ENCODE data around the gene NANOS3.
A peak's percentile ranks its signal among the peaks of the same experiment; 100 is the strongest.

Gene NANOS3

DNA sequence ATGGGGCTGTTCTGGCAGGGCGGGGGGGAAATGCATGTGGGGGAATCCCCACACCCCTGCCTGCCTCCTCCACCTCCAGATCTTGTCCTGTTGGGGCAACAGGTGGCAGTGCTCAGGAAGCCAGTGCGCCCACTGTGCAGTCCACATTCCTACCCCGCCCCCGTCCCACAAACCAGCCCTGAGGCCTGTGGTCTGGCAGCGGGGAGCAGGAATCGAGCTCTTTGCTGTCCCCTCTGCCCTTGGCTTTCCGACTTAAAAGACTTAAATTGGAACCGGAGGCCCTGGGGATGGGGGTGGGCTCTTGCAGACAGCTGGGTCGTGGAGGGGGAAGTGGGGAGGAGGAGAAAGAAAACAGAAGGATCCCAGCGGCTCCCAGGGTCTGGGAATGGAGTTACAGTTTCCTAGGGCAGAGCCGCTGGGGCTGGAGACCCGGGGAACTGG, 4.3 kb downstream of the NANOS3 start:
- Histone ChIP-seq H3K9me2 (replicated peaks; ENCODE audit: control insufficient read depth, low read length) (no peaks in the 10 kb centered on the region), H3F3A (ENCODE audit: control insufficient read depth, insufficient read depth) (no peaks in the 10 kb centered on the region; the same call in 1 of the 2 replicates), H3K4me1 (ENCODE audit: control insufficient read depth, low read length) (peaks cover 29% of the 10 kb centered on the region), H3K4me2 (ENCODE audit: low read length) (peak overlapping the region; percentile 57), H3K79me2 (ENCODE audit: control insufficient read depth, low read length) (no peaks in the 10 kb centered on the region), H3K27ac (ENCODE audit: low read depth, low read length) (no peak overlapping the region), H3K4me3 (ENCODE audit: low read length) (no peak overlapping the region), H3K27me3 (ENCODE audit: control insufficient read depth, low read length) (0 out of 2 replicates have a peak, but pooled peaks cover 4% of the 10 kb centered on the region), H3K9me3 (ENCODE audit: control insufficient read depth, insufficient read depth, low read length) (no peaks in the 10 kb centered on the region), H4K20me1 (ENCODE audit: control insufficient read depth, insufficient read depth, low read depth, low read length) (no peaks in the 10 kb centered on the region), H3K36me3 (ENCODE audit: control insufficient read depth, low read length) (no peaks in the 10 kb centered on the region)
- TF ChIP-seq, protein P1, sequence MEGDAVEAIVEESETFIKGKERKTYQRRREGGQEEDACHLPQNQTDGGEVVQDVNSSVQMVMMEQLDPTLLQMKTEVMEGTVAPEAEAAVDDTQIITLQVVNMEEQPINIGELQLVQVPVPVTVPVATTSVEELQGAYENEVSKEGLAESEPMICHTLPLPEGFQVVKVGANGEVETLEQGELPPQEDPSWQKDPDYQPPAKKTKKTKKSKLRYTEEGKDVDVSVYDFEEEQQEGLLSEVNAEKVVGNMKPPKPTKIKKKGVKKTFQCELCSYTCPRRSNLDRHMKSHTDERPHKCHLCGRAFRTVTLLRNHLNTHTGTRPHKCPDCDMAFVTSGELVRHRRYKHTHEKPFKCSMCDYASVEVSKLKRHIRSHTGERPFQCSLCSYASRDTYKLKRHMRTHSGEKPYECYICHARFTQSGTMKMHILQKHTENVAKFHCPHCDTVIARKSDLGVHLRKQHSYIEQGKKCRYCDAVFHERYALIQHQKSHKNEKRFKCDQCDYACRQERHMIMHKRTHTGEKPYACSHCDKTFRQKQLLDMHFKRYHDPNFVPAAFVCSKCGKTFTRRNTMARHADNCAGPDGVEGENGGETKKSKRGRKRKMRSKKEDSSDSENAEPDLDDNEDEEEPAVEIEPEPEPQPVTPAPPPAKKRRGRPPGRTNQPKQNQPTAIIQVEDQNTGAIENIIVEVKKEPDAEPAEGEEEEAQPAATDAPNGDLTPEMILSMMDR (IDR thresholded peaks at IDR 0.05; ENCODE audit: low read depth, low read length, poor library complexity, severe bottlenecking), result no peak

DNA sequence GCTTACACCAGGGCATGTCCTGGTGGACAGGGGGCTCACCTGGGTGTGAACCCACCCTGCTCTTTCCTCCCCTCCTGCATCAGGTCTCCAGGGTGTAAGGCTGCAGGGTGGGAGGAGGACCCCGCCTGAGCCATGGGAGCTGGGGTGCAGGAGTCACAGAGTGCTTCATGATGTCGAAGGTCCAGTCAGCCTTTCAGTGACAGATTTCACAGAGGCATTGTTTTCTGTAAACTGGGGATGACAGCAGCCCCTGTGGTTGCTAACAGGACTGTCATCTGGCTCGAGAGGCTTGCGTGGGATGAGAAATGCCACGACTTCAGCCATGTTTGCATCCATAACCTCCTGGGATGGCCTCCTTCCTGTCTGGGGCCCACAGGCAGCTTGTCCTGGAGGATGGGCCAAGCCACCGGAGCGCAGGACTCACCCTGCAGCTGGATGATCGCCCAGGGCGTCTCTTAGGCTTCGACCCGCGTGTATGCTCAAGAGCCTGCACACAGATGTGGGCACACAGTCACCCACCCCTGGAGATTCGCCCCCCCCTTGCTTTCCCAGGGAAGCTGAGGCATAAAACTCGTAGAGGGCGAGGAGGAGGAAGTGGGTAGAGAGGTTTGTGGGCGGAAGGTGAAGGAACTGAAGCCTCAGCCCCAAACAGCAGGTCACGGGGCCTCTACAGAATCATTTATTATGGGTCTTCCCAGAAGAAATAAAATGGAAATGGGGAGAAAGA, 4.9 kb downstream of the NANOS3 start:
- Histone ChIP-seq H3K4me1 (ENCODE audit: control insufficient read depth, low read length) (peaks cover 29% of the 10 kb centered on the region), H3K79me2 (ENCODE audit: control insufficient read depth, low read length) (no peaks in the 10 kb centered on the region), H3K9me2 (replicated peaks; ENCODE audit: control insufficient read depth, low read length) (no peaks in the 10 kb centered on the region), H3K4me3 (ENCODE audit: low read length) (no peak overlapping the region), H4K20me1 (ENCODE audit: control insufficient read depth, insufficient read depth, low read depth, low read length) (no peaks in the 10 kb centered on the region), H3K4me2 (ENCODE audit: low read length) (peak overlapping the region; percentile 49), H3K27ac (ENCODE audit: low read depth, low read length) (no peak overlapping the region), H3K9me3 (ENCODE audit: control insufficient read depth, insufficient read depth, low read length) (no peaks in the 10 kb centered on the region), H3K27me3 (ENCODE audit: control insufficient read depth, low read length) (0 out of 2 replicates have a peak, but pooled peaks cover 4% of the 10 kb centered on the region), H3K36me3 (ENCODE audit: control insufficient read depth, low read length) (no peaks in the 10 kb centered on the region), H3F3A (ENCODE audit: control insufficient read depth, insufficient read depth) (no peaks in the 10 kb centered on the region; the same call in 1 of the 2 replicates)
- no peak for TF ChIP-seq EZH2phosphoT487 (IDR thresholded peaks at IDR 0.05; ENCODE audit: borderline replicate concordance, low read length)
- TF ChIP-seq, protein P1 (IDR thresholded peaks at IDR 0.05; ENCODE audit: low read depth, low read length, poor library complexity, severe bottlenecking), result no peak

DNA sequence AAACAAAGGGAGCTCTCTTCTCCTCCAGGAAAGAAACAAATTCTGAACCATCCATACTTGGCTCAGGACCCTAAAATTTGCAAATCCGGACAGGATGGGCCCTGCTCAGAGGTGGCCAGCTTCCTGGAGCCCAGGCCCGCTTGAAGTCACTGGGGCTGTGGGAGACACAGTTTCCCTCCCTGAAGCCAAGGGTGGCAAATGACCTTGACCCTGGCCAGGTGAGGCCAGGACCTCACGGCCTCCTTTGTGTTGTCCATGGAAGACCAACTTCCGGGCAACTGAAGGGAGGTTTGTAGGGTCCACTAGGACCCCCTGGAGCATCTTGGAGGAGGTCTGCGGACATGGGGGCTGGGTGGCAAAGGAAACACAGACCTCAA, 5.5 kb downstream of the NANOS3 start:
- H4K20me1 ChIP-seq (ENCODE audit: control insufficient read depth, insufficient read depth, low read depth, low read length), result no peaks in the 10 kb centered on the region
- no peaks in the 10 kb centered on the region for H3K9me2 ChIP-seq (replicated peaks; ENCODE audit: control insufficient read depth, low read length)
- no peaks in the 10 kb centered on the region for H3K9me3 ChIP-seq (ENCODE audit: control insufficient read depth, insufficient read depth, low read length)
- H3K4me1 ChIP-seq (ENCODE audit: control insufficient read depth, low read length), result peaks cover 29% of the 10 kb centered on the region
- no peaks in the 10 kb centered on the region for H3K79me2 ChIP-seq (ENCODE audit: control insufficient read depth, low read length)
- no peak overlapping the region for H3K27ac ChIP-seq (ENCODE audit: low read depth, low read length)
- no peaks in the 10 kb centered on the region for H3K36me3 ChIP-seq (ENCODE audit: control insufficient read depth, low read length)
- no peaks in the 10 kb centered on the region; the same call in 1 of the 2 replicates for H3F3A ChIP-seq (ENCODE audit: control insufficient read depth, insufficient read depth)
- H3K4me2 ChIP-seq (ENCODE audit: low read length), result no peak overlapping the region
- TF ChIP-seq EZH2phosphoT487 (IDR thresholded peaks at IDR 0.05; ENCODE audit: borderline replicate concordance, low read length), result no peak
- TF ChIP-seq, protein P1 (IDR thresholded peaks at IDR 0.05; ENCODE audit: low read depth, low read length, poor library complexity, severe bottlenecking), result no peak
- no peak overlapping the region for H3K4me3 ChIP-seq (ENCODE audit: low read length)
- H3K27me3 ChIP-seq (ENCODE audit: control insufficient read depth, low read length), result 0 out of 2 replicates have a peak, but pooled peaks cover 4% of the 10 kb centered on the region

All from DOHH2 (cell line).